Measurements from ENCODE around the gene MARCHF10.
"Not testable (repeated sequence)": the region's sequence is repeated elsewhere in the genome, so short reads cannot be mapped to it uniquely, and the experiment has no call there.

Gene MARCHF10

DNA sequence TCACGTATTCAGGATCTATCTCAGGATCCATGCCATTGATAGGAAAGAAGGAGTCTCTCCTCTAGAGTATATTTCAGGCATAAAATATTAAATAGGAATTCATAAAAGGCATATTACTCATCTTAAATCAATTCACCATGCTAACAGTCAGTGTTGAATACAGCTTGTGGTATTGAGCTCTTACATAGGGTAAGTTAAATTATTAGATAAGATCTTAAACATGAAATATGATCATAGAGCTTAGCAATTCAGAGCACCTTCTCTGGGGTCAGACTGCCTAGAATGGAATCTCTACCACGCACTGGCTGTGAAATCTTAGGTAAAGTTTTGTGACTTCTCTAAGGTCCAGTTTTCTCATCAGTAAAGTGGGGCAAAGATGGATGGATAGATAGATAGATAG lies 20.7 kb downstream of the MARCHF10 start:
- no peak for DNase-seq

DNA sequence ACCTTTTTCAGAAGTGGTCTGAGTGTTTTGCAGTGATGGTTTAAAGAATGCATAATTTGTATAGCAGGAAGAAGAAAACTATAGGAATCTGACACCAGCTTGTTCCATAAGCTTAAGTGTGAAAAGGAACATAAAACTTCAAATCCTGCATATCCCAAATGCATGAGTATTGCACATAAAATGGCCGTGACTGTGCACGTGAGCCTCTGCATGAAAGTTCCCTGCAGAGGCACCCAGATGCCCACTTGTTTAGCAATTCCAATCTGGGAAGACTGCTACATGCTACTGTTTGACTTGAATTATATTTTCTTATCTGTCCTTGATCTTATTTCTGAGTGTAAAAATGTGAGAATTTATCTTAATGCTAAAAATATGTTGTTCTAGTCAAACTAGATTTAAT lies 21.5 kb downstream of the MARCHF10 start:
- DNase-seq: no peak

DNA sequence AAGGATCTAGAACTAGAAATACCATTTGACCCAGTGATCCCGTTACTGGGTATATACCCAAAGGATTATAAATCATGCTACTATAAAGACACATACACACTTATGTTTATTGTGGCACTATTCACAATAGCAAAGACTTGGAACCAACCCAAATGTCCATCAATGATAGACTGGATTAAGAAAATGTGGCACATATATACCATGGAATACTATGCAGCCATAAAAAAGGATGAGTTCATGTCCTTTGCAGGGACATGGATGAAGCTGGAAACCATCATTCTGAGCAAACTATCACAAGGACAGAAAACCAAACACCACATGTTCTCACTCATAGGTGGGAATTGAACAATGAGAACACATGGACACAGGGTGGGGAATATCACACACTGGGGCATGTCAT lies 22.1 kb downstream of the MARCHF10 start:
- not testable (repeated sequence) for DNase-seq

DNA sequence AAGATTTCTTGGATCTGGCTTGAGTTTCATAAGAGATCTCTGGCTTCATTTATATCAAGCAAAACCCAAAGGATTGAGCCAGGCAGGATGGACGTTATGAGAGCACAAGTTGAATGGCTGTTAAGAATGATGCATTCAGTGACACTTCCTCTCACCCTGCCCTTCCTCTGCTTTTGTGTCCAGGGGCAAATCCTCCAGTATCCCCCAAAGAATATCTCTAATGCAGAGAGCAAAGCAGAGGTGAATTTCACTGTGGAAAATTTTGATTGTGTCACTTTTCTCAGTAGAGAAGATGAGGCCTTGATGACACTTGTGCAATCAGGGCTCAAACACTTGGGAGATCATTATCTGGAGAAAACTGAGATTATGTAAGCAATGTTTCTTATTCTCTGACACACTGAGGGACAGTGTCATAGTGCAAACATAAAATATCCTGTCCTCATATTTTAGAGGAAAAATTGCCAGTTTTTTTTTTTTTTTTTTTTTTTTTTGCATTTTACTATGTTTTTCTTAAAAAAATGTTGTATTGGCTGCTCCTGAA lies 25.3 kb downstream of the MARCHF10 start:
- no peak for DNase-seq

DNA sequence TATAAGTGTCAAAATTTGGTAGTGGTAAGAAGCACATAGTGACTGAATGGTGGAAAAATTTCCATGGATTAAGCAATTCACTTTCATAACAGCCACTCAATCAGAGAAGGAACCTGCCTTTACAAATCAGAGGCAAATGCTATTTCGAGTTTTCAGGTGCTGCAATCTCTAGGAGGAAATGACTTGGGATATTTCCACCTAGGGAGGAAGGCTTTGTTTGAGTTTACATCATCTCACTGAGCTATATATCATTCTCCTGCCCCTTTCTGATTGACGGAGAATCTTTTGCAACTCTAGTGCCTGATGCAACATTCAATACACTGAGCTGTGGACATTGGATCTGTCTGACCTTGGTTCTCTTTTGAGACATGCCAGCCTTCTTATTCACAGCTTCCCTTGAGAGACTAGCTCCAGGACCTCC lies 26.3 kb downstream of the MARCHF10 start:
- no peak for DNase-seq

DNA sequence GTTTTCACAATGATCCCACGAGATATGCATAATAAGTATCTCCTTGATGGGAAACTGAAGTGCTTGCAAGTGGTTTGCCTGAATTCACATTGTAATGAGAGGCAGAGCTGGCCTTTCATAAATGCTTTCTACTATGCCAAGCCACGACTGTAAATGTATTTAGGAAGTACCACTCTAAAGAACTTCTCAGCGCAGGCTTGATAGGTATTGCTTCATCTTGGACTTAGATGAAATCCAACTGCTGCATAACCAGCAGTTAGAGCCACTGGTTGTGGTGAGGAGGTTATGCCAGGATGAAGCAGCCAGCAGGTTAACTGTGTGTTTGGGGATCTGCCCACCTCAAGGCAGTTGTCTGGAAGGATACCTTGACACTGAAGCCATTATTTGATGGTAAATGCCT lies 26.8 kb downstream of the MARCHF10 start:
- DNase-seq: no peak

DNA sequence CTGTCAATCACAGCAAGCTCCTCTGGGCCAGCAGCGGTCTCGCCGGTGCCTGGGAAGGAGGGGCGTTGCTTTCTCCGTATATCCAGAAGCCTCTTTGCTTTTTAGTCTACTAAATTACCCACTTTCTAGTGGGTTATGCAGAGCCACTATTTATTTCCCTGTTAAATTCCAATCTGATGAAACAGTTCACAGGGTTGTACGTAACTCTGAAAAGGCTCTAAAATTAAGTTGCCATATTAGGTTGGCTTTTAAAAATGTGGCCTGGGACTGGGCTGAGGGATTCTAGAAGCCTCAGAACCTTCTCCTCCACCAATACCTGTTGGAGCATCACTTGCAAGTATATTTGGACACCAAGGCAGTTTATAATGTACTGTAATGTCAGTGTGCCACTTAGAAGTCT lies 27.2 kb downstream of the MARCHF10 start:
- DNase-seq: no peak

DNA sequence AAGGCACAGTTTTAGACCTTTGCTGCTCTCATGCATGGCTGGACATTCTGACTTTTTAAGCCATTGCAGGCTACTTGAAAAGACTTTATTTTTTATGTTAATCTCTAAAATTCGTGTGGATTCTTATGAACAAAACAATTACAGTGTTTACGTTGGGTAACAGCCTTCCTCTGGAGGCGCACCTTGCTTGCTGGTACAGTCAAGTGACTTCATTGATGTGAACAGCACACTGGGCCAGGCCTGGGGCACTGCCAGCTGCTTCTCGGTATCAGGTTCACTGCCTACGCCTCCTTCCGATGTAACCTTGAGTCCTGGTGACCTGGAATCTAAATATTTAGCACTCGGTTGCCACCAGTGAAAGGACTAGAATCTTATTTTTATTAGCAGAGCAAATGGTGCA lies 27.8 kb downstream of the MARCHF10 start:
- no peak for DNase-seq

DNA sequence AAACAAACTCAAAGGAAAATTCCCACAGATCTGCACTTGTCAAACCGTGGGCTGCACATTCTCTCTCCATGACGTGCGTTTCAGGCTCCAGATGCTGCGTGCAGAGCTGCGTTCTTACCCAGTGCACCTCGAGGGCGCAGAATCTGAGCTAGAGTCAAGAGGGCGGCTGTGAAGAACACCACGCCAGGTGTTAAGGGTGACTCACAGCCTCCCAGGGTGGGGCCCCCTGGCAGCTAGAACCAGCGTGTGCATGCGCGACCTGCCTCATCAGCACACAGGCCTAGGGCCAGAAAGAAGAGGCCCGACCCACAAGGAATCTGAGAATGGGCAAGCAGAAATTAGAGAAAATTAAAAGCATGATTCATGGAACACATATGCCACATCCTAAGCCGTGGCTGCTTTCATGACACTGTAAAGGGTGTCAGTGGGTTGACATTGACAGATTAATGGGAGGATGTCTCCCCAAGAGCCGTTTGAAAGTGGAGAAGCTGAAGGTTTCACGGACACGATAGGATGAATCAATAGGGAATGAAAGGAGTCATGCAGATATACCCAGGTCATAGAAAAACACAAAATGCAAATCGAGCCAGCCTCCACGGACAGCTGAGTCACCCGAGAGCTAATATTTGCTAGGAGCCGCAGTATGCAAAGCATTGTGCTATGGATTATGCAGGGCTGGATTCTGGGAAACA lies 29.0 kb downstream of the MARCHF10 start:
- DNase-seq: no peak

DNA sequence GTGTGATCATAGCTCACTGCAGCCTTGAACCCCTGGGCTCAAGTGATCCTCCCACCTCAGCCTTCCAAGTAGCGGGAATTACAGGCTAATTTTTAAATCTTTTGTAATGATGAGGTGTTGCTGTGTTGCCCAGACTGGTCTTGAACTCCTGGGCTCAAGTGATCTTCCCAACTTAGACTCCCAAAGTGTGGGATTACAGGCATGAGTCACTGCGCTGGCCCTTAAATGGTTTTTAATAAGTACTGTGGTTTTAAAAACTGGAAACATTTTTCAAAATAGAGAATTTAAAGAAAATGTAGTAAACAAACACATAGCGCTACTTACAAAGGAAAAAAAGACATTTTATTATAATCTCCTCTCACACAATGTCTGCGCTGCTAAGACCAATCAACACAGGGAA lies 32.2 kb downstream of the MARCHF10 start:
- no peak for DNase-seq

DNA sequence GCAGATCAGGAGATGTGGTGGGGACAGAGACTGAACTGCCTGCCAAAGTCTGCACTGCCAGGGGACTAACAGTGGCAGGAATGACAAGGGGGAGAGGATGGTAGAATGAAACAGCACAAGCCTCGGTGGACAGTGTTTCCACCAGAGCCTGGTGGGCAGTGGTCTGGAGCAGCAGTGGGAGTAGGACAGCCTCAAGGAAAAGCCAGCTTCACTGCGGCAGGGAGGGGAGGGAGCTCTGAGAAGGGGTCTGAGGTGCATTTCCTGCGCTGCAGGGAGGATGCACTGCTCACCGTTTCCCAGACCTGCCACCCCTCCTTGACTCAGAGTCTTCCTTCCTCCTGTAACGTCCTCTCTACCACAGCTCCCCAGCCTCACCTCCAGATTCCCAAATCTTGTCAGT lies 33.8 kb downstream of the MARCHF10 start:
- no peak for DNase-seq

DNA sequence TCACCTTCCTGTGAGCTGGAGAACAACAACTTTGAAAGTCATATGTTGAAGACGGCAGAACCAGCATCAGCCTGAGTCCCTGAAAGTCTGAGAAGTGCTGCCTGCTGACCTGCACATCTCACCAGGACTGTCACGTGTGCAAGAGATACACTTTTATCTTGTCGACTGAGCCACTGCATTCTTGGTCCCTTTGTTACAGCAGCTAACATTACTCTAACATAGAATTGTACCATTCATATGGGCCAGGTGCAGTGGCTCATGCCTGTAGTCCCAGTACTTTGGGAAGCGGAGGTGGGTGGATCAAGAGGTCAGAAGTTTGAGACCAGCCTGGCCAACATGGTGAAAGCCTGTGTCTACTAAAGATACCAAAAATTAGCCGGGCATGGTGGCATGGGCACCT lies 40.1 kb downstream of the MARCHF10 start:
- no peak for DNase-seq

DNA sequence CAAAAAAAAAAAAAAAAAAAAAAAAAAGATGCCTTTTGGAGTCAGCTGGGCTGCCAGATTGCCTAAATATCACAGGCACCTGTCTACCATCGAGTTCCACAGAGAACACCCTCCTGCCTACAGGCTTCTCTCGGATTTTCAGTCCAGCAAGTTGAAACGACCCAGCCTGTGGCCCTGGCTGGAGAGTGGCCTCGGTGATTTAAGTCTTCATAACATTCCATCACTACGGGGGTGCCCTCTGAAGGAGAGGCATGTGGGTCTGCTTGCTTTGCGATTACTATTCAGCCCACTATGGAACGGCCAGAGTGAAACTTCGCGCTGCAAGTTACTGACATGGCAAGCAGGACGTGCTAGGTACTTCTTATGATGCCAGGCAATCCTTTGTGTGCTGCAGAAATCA lies 42.8 kb downstream of the MARCHF10 start:
- no peak for DNase-seq

DNA sequence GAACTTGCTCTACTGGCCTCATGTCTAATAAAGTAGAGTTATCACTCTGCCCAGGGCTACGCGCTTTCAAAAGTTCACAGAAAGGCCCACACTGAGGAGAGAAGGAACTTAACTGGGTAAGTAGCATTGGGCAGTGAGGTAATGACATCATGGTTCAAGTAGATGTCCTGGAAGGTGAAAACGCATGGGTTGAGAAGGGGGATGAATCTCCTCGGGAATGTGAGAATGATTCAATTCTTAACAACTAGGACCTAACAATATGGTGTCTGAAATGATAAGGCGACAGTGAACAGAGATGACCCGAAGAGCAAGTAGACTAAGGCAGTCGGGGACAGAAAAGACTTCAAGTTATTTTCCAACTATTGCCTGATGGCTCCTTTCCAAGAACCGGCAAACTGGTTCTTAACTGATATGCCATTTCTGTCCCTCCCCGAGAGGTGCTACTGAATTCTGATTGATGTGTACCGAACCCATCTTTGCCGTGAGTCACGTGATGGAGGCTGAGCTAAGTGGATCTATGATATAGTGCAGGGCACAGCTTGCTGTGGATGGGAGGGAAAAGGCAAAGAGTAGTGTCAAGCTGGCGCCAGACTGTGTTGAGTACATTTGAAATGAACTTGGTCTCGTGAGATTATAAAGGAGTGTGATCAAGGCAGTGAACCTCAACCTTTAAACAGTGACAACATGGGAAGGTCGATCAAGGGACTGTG lies 44.1 kb downstream of the MARCHF10 start:
- no peak for DNase-seq

DNA sequence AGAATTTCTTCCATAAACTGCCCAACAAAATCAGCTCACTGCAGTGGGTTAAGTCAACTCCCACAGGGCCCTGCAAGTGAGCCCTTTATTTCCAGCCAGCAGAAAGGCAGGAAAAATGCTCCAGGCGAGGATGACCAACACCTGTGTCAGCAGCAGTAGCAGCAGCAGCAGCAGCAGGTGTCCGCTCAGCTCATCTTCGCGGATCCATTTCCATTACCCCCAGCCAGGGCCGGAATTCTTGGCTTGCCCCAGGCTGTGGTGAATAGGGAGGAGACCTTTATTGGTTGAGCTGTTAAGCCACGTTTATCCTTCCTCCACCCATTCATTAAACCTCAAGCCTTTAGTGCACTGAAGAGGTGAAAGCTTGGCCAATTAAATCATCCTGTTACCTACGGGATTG lies 46.2 kb downstream of the MARCHF10 start:
- no peak for DNase-seq

DNA sequence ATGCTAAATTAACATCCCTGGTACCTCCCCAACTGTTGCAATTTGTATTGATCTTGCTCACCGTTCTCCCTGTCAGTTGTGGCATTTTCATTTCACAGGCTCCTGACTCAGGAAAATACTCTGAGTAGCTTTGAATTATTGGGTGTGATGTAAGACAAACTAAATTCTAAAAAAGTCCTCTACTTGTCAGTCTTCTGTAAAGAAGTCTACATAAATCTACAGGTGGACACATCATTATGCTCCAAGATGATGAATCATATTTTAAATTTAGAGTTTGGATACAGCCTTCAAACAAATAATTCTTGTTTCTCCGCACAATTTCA lies 47.2 kb downstream of the MARCHF10 start:
- no peak for DNase-seq

DNA sequence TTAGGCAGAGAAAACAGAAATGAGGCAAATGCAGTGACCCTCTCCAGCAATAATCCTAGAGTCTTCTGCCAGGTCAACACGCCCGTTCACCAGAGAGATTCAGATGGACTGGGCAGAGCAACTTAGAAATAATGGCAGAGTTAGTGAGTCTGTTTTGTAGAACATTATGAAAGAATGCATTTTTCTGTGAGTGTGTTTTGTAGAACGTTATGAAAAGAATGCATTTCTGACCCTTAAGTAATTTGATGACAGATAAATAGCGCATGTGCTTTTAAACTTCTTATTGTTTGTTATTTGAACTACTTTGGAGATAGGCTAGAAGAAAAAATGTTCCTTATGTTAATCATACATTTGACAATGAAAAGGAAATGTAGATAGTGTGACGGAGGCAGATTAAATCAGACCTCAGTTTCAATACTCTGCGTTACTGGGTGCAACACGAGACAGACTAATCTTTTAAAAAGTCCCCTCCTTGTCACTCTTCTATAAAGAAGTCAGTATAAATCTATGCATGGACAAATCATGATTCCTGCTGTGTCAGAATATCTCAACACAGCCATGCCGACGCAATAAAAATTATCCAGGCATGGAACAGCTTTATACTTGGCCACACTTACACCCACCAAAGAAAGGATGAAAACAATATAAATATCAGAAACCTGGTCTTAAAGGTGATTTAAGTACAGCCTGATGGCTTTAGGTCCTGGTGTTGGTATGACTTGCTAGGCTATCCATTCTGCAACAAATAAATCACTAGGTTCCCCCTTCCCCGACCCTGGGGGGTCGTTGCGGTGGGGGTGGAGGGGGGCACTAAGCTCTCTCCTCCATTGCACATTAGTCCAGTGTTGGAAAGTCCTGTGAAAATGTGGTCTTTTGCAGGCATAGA lies 47.8 kb downstream of the MARCHF10 start:
- no peak for DNase-seq

DNA sequence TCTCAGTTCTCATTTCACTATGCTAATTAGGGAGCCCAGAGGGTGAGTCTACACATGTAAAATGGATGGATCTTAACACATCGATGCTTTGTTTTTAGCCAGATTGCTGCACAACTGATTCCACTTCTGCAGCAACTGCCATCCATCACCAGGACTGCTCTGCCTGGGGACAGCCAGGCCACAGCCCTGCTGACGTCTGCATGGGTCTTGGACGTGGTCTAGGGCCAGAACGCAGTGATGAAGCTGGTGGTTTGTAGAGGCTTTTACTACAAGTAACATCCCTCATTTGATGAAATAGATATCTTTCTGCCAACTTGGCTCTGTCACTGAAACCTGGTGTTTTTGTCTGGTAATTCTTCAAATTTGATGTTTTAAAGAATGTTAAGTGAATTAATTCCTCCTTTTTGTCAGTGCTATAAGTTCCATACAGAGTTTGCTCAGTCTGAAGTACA lies 50.6 kb downstream of the MARCHF10 start:
- DNase-seq: no peak

DNA sequence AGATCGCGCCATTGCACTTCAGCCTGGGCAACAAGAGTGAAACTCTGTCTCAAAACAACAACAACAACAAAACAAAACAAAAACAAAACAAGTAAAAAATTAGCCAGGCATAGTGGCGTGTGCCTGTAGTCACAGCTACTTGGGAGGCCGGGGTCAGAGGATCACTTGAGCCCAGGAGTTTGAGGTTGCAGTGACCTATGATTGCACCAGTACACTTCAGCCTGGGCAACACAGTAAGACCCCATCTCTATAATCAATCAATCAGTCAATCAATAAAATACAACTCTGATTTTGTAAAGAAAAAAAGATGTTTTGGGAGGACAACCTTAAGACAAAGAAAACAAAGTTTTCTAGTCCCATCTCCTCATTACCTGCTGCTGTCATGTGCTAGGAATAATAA lies 51.9 kb downstream of the MARCHF10 start:
- DNase-seq: no peak

DNA sequence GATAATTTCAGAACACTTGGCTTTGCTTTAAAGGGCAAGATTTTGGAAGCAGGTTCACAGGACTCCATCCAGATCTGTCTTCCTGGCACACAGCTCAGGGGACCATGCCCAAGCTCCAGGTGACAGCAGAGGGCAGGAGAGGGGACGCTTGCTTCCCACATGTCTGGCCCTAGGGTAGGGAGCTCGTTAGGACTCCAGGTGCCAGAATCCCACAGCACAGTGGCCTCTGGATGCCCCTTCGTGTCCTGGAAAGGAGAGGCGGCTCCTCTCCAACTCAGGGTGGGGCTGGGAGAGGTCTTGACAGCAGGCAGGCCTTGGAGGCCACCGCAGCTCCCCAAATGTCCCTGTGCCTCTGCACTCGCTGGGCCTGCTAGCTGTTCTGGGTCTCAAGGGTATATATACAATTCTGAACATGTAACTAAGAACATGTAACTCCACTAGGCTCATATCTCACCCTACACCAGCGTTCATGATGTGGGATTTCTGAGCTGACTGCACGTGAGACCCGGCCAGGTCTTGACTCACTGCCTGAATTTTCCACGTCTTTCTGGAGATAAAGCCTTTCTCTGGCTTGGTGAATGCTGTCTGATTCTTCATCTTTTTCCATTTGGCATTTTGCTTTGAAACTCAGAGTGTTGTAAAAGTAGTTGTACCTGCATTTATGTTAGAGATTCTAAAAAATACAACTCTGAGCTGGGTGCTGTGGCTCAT lies 52.8 kb downstream of the MARCHF10 start:
- no peak for DNase-seq

DNA sequence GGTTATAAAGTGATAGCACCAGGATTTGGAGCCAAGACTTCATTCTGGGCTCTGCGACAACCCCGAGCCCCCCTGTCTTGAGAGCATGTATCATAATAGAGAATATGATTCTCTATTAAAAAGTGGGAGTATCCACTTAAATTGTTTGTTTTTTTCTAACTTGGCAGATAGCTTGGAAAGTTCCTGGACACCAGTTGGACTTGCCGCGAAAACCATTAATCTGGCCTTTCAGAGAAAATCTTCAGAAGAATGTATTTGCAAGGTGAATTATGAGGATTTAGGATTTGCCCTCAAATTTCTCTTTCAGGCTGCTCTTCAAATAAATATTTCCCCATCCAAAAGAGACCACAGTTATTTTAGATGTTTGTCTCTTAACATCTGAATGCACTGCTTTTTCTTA lies 53.5 kb downstream of the MARCHF10 start:
- no peak for DNase-seq

DNA sequence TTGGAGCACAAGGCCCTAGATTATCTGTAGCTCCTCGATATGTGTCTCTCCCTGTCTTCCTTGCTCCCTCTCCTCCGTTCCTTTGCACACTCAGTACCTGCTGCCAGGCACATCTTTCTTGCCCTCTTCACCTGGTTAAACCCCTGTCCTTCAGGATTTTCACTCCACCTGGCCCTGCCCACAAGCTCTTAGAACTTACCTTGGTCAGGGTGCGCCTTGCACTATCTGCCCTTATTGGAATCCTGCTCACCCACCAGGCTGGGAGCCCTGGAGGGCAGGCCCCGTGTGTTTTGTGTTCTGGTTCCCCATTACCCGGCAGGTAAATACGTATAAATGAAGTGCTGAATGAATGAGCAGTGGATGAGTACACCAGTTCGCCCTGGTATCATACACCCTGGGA lies 54.6 kb downstream of the MARCHF10 start:
- DNase-seq: no peak
